Nucleus accumbens (tissue), 56 donors: ENCODE results near the gene PITPNC1.
"Not testable (repeated sequence)": the region's sequence is repeated elsewhere in the genome, so short reads cannot be mapped to it uniquely, and the experiment has no call there.

ENCODE experiments used
- DNase-seq, 56 donors: peaks; one replicate each; lab custom pipeline; 2025; lab: John Stamatoyannopoulos, UW

The PITPNC1 gene

DNA sequence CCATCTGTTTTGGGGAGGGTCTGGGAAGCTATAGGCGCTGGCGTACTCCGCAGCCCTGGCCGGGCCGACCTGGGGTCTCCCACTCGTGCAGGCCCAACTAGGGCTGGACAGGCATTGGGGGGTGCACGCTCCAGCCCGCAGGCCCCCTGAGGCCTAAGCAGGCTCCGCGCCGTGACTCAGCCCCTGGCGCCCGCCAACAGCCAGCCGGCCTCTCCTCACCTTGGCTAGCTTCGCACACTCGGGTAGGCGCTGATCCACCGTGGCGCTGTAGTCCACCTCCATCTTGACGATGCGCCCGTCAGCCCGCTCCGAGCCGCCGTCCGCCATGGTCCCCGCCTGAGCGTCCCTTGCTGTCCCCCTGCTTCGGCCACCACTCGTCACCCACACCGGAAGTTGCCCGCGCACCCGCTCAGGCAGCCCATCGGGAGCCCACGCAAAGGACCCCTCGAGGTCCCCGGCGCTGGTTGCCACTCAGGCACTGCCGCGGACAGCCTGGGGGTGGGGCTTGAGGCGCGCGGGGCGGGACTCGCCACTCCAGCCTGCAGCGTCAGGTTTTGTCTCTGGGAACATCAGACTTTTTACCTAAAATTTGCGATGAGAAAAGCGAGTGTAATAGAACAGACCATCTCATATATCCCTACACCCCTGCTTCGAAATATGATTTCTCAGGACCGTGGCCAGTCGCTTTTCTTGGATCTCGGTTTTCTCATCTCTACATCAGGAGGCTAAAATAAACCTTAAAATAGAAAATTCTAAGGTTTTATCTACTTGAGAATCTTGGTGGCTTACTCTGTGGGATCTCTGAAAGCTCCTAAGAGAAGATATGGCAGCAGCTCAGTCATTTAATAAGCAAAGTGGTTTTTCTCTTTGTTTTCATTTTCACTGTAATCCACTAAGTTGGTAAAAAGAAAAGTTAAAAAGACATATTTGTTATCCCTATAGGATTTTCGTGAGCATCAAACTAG lies 10.6 kb upstream of the PITPNC1 start, which contains the start of gene PSMD12:
Gene PSMD12, minus strand, starts transcription at position 385 of the 965 bp plus-strand sequence. Its CDS starts 58 bp downstream, at position 327.
- peak; percentile 49 to 97 (median 91) for DNase-seq

DNA sequence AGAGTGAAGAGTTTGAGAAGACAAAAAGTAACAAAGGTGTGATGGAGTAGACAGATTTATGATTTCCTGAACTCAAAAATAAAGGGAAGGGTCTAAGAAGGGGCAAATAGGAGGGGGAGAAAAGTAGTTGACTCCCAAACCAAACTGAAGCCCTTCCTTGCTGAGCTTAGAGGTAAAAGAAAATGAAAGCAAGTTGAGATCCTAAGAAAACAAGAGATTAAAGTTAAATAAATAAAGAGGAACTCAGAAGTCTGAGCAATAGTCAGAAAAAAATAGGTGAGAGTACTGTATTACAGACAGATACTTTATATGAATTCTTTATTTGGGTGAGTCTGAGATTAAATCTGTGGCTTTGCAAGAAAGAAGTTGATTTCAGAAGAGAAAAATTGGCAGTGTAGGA lies 7.4 kb upstream of the PITPNC1 start:
- no peak for DNase-seq

DNA sequence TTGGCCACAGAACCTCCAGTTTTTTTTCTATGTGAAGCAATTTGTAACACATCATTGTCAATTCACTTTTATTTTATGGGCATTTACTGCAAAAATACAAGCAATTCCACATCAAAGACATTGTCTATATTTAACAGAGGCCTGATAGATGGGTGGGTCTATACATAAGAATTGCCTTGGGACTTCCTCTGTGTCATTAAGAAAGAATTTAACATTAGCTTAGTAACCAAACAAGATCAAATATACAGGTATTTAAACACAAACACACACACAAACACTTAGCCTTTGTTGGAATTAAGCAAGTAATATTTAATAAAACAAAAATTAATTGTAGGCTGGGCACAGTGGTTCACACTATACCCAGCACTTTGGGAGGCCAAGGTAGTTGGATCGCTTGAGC lies 4.3 kb upstream of the PITPNC1 start:
- no peak for DNase-seq

DNA sequence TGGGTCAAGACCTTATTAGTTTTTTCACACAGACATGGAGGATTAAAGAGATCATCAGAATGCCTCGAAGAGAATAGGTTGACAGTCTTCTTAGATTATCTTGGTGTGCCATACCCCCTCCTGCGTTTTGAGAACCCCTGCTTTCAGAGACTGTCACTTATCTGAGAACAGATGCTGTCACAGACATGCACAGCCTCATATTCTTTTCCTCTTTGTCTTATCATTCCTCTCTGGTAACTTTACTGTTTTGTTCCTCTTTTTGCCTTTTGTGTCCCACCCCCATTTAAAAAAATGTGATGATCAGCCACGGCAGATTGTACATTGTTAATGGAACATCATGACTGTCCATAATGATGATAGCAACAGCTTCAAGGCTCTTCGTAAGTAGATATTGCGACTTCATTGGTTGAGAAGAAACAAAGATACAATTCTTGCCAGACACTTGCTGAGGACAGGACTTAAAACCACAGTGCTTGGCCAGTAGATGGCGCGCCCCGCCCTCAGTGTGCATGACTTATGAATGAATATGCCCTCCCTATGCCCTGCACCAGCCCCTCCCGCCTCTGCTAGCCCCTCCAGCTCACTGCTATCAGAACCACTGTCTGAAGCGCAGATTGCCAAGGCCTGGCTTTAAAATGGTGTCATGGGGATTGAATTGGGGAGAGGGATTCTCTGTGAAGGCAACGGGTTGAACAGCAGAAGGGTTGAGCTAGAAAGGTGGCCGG lies 2.6 kb upstream of the PITPNC1 start:
- DNase-seq = peak in 52 of 56 donors; percentile 9 to 89 (median 56)

DNA sequence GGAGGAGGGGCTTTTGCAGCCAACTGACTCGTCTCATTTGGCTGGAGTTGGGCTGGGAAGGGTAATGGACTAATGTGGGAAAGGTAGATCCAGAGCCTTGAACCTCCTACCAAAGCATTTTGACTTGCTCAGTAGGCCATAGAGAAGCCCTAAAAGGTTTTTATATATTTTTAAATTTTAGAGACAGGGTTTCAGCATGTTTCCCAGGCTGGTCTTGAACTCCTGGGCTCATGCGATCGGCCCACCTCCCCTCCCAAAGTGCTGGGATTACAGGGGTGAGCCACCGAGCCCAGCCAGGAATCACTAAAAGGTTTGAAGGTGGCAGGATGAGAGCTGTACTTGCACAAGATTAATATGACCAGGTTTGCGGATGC lies 2.0 kb upstream of the PITPNC1 start:
- DNase-seq = no peak

DNA sequence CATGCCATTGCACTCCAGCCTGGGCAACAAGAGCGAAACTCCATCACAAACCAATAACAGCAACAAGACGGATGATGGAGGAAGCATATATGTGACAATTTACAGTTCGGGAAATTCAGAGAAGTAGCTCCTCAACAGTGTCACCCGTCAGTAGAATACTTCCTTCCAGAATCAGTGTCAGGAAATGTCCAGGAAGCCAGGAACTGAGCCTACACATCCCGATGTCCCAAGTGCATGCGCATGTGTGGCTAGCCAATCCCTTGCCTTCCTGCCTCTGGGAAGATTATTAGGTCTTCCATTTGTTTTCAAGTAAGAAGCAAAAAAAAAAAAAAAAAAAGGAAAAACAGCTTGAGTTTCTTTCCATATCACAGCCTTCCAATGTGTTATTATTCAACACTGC lies 1.4 kb upstream of the PITPNC1 start:
- DNase-seq = no peak

DNA sequence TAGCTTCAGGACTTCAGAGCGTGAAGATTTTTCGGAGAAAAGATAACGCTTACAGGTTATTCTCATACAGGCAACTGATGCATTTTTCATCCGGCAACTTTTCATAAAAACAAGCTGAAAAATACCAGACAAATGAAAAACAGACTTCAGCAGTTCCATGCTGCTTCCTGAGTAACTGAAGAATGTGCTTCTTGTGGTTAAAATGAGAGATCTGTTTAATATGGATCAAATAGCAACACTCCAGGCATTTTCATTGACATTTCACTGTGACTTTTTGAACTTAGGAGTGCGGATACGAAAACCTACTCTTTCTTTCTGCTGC lies 705 bp upstream of the PITPNC1 start:
- no peak for DNase-seq

DNA sequence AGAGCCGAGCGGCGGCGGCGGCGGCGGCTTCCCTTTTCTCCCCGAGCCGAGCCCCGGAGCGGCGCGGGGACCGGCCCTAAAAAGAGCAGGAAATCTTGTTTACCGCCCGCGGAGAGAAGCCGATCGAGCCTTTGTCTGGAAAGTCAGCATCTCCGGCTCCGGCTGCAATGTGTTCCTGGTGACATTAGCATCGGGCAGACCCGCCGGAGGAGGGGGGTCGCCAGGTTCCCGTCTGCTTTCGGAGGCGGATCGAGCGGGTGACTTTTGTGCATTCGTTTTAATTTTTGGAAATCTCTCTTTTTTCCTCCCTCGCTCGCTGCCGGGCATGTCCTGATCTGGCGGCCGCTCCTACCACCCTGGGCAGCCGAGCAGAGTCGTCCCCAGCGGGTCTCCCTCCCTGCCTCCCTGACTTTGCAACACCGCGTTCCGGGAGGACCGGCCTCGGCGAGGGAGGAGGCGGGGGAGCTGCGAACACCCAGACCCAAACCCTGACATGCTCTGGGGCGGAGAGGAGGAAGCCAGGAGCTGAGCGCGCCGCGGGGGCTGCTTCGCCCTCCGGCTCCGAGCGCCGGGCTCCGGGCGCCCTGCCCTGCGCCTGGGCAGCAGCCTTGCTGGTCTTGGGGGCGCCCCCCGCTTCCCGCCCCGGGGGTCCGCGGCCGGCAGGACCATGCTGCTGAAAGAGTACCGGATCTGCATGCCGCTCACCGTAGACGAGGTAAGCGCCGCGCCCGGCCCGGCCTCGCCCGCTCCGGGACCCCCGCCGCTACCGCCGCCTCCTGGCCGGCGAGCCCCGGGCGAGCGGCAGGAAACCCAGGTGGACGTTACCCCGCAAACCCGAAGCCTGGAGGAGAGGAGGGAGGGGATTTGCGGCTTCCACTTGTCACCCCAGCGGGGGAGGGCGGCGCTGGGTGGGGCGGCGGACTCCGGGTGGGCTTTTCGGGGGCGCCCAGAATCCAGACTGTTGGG lies 690 bp downstream of the PITPNC1 start:
- peak in 31 of 56 donors; percentile 15 to 69 (median 52) for DNase-seq

DNA sequence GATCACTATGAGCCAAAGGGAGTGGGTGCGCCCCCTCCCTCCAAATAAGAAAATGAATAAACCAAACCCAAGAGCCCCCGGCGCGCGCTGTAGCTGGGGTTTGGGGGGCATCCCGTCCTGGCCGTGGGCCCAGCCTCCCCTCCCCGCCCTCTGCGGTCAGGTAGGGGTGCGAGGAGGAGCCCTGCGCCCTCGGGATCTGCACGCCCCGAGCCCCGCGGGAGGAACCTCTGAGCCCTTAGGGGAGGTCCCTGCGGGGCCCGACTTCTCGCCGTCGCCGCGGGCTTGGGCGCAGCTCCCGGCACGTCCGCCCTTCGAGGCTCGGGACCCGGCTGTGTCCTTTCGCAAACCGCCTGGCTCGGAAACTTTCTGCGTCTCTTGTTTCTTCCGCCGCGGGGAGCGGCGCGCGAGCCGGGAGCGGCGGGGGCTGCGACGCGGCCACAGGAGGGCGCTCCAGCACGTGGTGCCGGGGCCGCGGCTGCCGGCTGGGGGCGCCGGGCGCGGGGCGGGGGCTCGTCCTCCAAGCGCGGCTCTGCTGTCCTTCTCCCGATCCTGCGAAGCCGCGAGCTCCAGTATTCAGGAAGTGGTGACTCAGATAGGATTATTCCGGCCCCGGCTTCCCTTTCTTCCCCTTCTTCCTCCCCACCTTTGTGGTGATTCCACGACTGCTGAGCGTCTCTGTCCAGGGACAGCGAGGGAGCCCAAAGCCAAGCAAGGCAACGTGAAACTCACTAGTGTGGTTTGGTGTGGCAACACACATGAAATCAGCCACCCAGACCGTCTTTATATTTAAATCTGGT lies 1.6 kb downstream of the PITPNC1 start:
- peak in 52 of 56 donors; percentile 11 to 75 (median 51) for DNase-seq

DNA sequence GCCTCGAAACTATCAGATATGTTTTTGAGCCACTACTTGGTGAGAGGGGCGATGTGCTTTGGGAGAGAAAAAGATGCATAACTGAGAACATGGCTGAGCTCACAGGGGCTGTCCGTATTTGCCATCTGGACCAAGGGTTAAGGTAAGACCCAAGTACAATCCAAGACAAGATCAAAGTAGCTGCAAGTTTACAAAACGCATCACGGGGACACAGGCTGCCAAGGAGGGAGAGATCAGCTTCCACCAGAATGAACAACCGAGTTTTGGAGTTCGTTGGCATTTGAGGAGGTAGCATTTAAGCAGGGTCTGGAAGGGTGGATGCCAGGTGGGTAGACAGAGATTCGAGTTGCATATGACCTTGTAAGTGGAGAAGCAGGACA lies 2.2 kb downstream of the PITPNC1 start:
- peak in 2 of 56 donors; percentile 36 to 52 for DNase-seq

DNA sequence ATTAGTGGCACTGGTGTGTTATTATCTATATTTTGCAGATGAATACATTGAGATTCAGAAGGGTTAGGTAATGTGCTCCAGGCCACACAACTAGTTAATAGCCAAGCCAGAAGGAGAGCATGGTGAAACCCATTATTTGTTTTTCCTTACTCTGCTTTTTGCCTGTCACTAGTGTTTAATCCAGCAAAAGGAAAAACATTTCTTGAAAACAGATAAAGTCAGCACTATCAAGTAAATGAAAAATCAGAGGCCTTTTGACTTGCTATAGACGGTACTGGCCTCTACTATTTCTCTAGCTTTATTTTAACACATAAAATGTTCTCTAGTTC lies 4.8 kb downstream of the PITPNC1 start:
- no peak for DNase-seq

DNA sequence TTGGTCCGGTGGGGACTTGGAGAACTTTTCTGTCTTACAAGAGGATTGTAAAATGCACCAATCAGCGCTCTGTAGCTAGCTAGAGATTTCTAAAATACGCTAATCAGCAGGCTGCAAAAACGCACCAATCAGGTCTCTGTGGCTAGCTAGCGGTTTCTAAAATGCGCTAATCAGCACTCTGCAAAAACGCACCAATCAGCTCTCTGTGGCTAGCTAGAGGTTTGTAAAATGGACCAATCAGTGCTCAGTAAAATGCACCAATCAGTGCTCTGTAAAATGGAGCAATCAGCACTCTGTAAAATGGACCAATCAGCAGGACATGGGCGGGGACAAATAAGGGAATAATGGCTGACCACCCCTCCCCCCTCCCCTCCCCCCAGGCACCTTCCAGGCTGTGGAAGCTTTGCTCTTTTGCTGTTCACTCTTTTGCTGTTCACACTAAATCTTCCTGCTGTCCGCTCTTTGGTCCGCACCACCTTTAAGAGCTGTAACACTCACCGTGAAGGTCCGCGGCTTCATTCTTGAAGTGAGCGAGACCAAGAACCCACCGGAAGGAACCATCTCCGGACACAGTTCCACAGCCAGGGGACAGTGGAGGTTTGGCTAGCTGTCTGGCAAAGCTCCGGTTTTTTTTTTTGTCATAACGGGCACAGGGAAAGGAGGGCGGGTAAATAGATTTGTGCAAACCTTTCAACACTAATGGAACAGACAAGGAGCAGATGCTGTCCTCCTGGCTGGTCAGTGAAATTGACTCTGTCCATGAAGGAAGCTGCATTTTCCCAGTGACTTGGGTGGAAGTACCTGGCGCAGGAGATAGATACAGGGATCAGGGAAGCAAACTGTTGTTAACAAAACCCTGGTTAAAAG lies 8.3 kb downstream of the PITPNC1 start:
- no peak for DNase-seq

DNA sequence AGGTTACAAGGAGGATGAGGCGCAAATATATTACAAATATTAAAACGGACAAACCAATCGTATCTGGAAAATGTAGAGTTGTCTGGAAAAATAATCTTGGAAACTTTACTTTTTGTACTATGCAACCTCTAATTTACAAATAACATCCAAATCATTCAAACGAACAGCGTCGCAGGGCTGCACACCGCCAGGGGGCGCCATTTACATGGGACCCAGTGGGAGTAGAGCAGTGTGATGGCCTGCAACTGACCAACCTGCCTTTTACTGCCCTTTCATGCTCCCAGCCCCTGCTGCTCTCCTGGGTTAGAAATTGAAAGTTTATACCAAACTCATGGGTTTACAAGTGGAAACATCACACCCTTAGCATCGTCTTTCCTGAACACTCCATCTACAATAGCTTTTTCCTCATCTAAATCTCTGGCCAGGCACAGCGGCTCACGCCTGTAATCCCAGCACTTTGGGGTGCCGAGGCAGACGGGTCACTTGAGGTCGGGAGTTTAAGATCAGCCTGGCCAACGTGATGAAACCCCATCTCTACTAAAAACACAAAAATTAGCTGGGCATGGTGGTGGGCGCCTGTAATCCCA lies 10.0 kb downstream of the PITPNC1 start:
- DNase-seq = peak in 13 of 56 donors; percentile 1 to 67 (median 15)

DNA sequence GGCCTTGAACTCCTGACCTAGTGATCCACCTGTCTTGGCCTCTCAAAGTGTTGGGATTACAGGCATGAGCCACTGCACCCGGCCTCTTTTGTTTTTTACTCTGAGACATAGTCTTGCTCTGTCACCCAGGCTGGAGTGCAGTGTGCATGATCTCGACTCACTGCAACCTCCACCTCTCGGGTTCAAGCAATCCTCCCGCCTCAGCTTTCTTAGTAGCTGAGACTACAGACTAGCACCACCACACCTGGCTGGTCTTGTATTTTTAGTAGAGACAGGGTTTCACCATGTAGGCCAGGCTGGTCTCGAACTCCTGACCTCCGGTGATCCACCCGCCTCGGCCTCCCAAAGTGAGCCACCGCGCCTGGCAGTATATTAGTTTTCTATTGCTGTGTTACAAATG lies 11.5 kb downstream of the PITPNC1 start:
- DNase-seq = not testable (repeated sequence)

DNA sequence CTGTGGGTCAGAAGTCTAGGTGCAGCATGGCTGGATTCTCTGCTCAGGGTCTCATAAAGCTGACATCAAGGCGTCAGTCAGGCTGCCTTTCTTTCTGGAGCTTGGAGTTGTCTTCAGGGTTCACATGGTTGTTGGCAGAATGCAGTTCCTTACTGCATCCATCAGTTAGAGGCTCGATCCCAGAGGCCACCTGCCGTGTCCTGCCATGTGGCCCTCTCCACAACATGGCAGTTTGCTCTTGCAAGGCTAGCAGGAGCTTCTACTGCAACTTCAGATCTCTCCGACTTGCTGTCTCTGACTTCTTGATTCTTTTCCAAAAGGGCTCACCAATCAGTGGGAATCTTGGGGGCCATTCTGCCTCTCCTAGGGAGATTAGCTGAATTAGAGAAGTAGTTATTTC lies 11.9 kb downstream of the PITPNC1 start:
- DNase-seq = no peak

DNA sequence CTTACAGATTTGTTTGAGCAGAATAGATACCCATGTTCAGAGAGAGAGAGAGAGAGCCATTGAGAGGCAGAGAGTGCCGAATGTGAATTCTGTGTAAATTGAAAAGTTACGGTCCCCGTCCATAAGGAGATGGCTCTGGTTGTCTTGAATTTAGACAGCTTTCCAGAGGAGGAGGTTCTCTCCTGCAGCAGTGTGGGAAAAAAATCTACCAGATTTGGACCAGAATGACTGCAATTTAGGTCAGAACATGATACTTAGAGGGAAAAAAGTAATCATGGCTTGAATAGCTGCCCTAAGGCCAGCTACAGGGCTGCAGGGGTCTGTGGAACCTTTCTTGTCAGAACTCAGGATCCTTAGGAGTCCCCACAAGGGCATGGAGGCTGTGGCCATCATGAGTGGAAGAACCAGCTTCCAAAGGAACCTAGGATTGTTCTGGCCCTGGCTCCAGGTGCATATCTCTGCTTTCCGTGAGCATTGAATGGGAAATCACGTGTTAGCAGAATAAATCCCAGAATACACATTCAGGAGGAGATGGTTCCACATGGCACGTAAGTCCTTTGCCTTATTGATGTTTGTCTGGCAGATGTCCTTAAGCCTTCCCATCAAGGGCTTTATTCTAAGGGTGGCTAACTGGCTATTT lies 13.0 kb downstream of the PITPNC1 start:
- peak in 1 of 56 donors; percentile 2 for DNase-seq

DNA sequence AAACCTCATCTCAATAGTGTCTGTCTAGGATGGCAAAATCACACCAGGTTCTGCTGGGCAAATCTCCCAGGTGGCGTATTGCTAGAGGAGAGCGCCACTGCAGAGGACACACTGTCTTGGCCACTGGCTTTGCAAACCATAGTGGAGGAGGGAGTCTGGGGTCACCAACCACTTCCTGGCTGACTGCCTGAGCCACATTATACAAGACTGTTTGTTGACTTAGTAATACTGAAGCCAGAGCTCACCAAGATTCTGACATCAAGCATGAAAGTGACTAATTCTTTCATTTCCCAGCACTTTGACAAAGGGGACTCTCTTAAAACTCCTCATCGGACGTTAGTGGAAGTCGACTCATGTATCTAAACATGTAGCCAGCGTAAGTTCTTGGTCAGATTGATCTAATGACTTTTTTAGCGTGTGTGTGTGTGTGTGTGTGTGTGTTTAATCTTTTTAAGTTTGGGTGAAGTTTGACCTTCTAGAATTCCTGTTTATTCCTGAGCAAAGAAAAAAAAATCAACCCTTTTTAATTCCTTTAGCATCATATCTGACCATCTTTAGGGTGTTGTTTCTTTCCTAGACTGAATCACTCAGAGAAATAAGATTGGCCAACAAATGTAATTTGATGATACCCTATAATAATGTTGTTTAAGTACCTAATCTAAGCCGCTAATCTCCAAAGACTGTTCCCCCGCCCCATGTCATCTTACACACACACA lies 13.7 kb downstream of the PITPNC1 start:
- DNase-seq = peak in 39 of 56 donors; percentile 6 to 64 (median 27)
